ENCODE data around the gene RAX2. TPM values are rescaled to one million over a fixed set of nuclear protein-coding genes. Genes with fewer than 3 reads are reported as not detected.
A peak's percentile ranks its signal among the peaks of the same experiment; 100 is the strongest.

Gene RAX2
- total and polyA plus RNA-seq, 2 donors: 0.07 to 0.09 TPM

DNA sequence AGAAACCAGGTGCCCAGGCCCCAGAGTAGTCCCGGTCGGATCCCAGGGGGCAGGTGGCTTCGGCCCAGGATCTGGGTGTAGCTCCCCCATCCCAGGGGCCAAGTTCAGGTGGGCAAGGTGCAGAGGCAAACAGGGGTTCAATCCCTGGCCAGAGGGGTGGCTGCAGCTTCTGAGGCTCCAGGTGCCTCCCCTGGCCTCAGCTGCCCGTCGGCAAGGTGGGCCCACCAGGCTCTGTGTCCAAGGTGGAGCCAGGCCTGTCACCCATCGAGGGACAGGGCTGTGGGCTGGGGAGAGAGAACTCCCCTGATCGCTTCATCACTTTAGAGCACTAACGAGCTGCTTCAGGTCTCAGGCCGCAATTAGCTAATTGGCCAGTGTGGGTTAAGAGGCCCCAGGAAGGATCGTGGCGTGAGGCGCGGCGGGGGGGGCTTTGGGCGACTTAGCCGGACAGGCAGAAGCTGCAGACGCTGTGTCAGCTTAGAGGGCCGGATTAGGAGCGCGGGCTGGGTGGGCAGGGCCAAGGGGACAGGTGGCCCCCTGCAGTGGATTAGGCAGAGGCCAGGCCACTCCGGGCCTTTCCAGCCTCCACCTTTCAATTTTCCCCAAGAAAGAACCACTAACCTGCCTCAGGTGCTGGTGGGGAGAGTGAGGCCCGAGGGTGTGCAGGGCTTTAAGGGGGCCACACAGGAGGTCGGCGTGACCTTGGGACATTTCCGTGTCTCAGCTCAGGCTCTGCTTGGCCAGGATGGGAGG is 2.8 kb upstream of the RAX2 start:
- WGBS: 85% methylated on average over 25 of the region's 25 CpGs
- DNase-seq (ENCODE audit: low read depth in 6 of 9, low spot score in 9 of 9): no peak
- Histone ChIP-seq H3K36me3 (ENCODE audit: control insufficient read depth in 2 of 2, insufficient read depth in 2 of 2, low read length in 1 of 2) (peaks cover 0 to under 1% of the 10 kb centered on the region in 2 donors), H3K4me1 (ENCODE audit: control insufficient read depth in 2 of 2, insufficient read depth in 2 of 2, low read length in 2 of 2) (no peaks in the 10 kb centered on the region), H3K4me3 (ENCODE audit: low read length in 2 of 2) (no peak overlapping the region), H3K27me3 (ENCODE audit: control insufficient read depth in 2 of 2, insufficient read depth in 1 of 2, low read length in 1 of 2) (no peaks in the 10 kb centered on the region), H3K9me3 (ENCODE audit: control insufficient read depth in 2 of 2, insufficient read depth in 1 of 2, low read length in 1 of 2) (peaks cover 0 to 20% of the 10 kb centered on the region in 2 donors), H3K27ac (ENCODE audit: low read depth in 1 of 2, low read length in 1 of 2) (no peak overlapping the region)

GRCh38 chr19:3773814-3774515 is 1.9 kb upstream of the RAX2 start:
- no peak overlapping the region for H3K27ac ChIP-seq (ENCODE audit: low read depth in 1 of 2, low read length in 1 of 2)
- no peak overlapping the region for H3K4me3 ChIP-seq (ENCODE audit: low read length in 2 of 2)
- no peaks in the 10 kb centered on the region for H3K27me3 ChIP-seq (ENCODE audit: control insufficient read depth in 2 of 2, insufficient read depth in 1 of 2, low read length in 1 of 2)
- DNase-seq (ENCODE audit: low read depth in 6 of 9, low spot score in 9 of 9): no peak
- H3K9me3 ChIP-seq (ENCODE audit: control insufficient read depth in 2 of 2, insufficient read depth in 1 of 2, low read length in 1 of 2): peaks cover 0 to 12% of the 10 kb centered on the region in 2 donors
- WGBS: 95% methylated on average over 12 of the region's 12 CpGs
- no peaks in the 10 kb centered on the region for H3K4me1 ChIP-seq (ENCODE audit: control insufficient read depth in 2 of 2, insufficient read depth in 2 of 2, low read length in 2 of 2)
- peaks cover 1 to 9% of the 10 kb centered on the region in 2 donors for H3K36me3 ChIP-seq (ENCODE audit: control insufficient read depth in 2 of 2, insufficient read depth in 2 of 2, low read length in 1 of 2)

DNA sequence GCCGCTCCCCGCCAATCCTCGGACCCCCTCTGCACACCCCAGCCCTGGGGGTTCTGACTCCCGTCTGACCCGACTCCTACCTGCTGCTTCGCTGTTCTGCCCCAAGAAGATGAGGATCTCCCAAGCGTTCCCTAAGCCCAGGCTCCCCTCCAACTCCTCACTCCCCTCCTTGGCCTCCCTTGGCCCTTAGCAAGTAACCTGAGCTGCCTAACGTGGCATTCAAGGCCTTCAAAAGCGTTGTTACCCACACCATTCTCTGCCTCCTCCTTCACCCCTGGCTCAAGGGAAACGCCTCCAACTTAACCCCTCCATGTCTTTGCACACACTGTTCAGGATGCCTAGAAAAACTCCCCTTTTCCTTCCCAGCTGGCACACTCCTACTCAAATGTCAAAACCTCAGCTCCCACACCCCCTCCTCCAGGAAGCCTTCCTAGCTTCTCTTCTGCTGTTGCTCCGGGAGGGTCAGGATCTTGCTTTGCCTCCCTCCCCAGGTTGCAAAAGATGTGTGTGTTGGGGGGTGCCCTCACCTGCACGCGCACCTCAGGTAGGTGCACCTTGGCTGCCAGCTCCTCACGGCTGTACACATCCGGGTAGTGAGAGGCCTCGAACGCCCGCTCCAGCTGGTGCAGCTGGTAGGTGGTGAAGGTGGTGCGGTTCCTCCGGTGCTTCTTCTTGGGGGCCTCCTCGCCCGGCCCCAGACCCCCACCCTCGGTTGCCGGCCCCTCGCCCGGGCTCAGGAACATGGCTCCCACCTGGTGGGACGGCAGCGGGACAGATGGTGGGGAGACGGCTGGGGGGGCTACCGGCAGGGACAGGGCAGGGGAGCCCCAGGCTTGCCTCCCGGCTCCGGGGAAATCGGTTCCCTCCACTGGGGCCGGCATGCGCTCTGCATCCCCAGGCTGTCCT is 775 bp downstream of the RAX2 start:
- no peak for DNase-seq (ENCODE audit: low read depth in 6 of 9, low spot score in 9 of 9)

GRCh38 chr19:3770136-3770999 is 1.7 kb downstream of the RAX2 start:
- H3K4me3 ChIP-seq (ENCODE audit: low read length in 2 of 2): no peak overlapping the region
- H3K27me3 ChIP-seq (ENCODE audit: control insufficient read depth in 2 of 2, insufficient read depth in 1 of 2, low read length in 1 of 2): no peaks in the 10 kb centered on the region
- H3K36me3 ChIP-seq (ENCODE audit: control insufficient read depth in 2 of 2, insufficient read depth in 2 of 2, low read length in 1 of 2): peaks cover 26 to 40% of the 10 kb centered on the region in 2 donors
- no peak for DNase-seq (ENCODE audit: low read depth in 6 of 9, low spot score in 9 of 9)
- no peaks in the 10 kb centered on the region for H3K9me3 ChIP-seq (ENCODE audit: control insufficient read depth in 2 of 2, insufficient read depth in 1 of 2, low read length in 1 of 2)
- no peak overlapping the region for H3K27ac ChIP-seq (ENCODE audit: low read depth in 1 of 2, low read length in 1 of 2)
- no peaks in the 10 kb centered on the region for H3K4me1 ChIP-seq (ENCODE audit: control insufficient read depth in 2 of 2, insufficient read depth in 2 of 2, low read length in 2 of 2)
- 92% methylated on average over 53 of the region's 53 CpGs for WGBS

More for the DNA sequence above, 775 bp downstream of the RAX2 start:
- Histone ChIP-seq H3K4me3 (ENCODE audit: low read length in 2 of 2) (no peak overlapping the region), H3K9me3 (ENCODE audit: control insufficient read depth in 2 of 2, insufficient read depth in 1 of 2, low read length in 1 of 2) (no peaks in the 10 kb centered on the region), H3K27ac (ENCODE audit: low read depth in 1 of 2, low read length in 1 of 2) (no peak overlapping the region), H3K4me1 (ENCODE audit: control insufficient read depth in 2 of 2, insufficient read depth in 2 of 2, low read length in 2 of 2) (no peaks in the 10 kb centered on the region), H3K27me3 (ENCODE audit: control insufficient read depth in 2 of 2, insufficient read depth in 1 of 2, low read length in 1 of 2) (no peaks in the 10 kb centered on the region), H3K36me3 (ENCODE audit: control insufficient read depth in 2 of 2, insufficient read depth in 2 of 2, low read length in 1 of 2) (peaks cover 25 to 36% of the 10 kb centered on the region in 2 donors)
- WGBS: 94% methylated on average over 35 of the region's 35 CpGs

GRCh38 chr19:3769494-3769893 is 2.5 kb downstream of the RAX2 start:
- Histone ChIP-seq H3K27me3 (ENCODE audit: control insufficient read depth in 2 of 2, insufficient read depth in 1 of 2, low read length in 1 of 2) (no peaks in the 10 kb centered on the region), H3K9me3 (ENCODE audit: control insufficient read depth in 2 of 2, insufficient read depth in 1 of 2, low read length in 1 of 2) (no peaks in the 10 kb centered on the region), H3K4me3 (ENCODE audit: low read length in 2 of 2) (no peak overlapping the region), H3K4me1 (ENCODE audit: control insufficient read depth in 2 of 2, insufficient read depth in 2 of 2, low read length in 2 of 2) (no peaks in the 10 kb centered on the region), H3K27ac (ENCODE audit: low read depth in 1 of 2, low read length in 1 of 2) (no peak overlapping the region), H3K36me3 (ENCODE audit: control insufficient read depth in 2 of 2, insufficient read depth in 2 of 2, low read length in 1 of 2) (peaks cover 30 to 44% of the 10 kb centered on the region in 2 donors)
- DNase-seq (ENCODE audit: low read depth in 6 of 9, low spot score in 9 of 9): no peak
- 96% methylated on average over 17 of the region's 17 CpGs for WGBS

DNA sequence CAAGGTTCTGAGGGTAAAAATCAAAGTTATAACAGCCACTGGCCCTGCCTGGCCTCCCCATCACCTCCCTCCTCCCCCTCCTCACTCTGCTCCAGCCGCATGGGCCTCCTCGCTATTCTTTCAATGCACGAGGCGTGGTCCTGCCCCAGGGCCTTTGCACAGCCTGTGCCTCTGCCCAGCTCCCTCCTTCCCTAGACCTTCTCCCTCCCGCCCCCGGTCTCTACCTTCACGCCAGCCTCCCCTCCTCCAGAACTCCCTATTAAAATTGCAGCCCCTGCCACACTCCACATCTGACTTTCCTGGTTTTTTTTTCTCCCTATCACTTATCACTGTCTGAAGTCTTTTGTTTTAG is 3.3 kb downstream of the RAX2 start:
- Histone ChIP-seq H3K27ac (ENCODE audit: low read depth in 1 of 2, low read length in 1 of 2) (no peak overlapping the region), H3K27me3 (ENCODE audit: control insufficient read depth in 2 of 2, insufficient read depth in 1 of 2, low read length in 1 of 2) (no peaks in the 10 kb centered on the region), H3K9me3 (ENCODE audit: control insufficient read depth in 2 of 2, insufficient read depth in 1 of 2, low read length in 1 of 2) (no peaks in the 10 kb centered on the region), H3K4me3 (ENCODE audit: low read length in 2 of 2) (no peak overlapping the region), H3K36me3 (ENCODE audit: control insufficient read depth in 2 of 2, insufficient read depth in 2 of 2, low read length in 1 of 2) (peaks cover 30 to 44% of the 10 kb centered on the region in 2 donors), H3K4me1 (ENCODE audit: control insufficient read depth in 2 of 2, insufficient read depth in 2 of 2, low read length in 2 of 2) (no peaks in the 10 kb centered on the region)
- over 99% methylated on average over 7 of the region's 7 CpGs for WGBS
- no peak for DNase-seq (ENCODE audit: low read depth in 6 of 9, low spot score in 9 of 9)

- H3K27me3 ChIP-seq (ENCODE audit: control insufficient read depth in 2 of 2, insufficient read depth in 1 of 2, low read length in 1 of 2): no peaks in the 10 kb centered on the region
- DNase-seq (ENCODE audit: low read depth in 6 of 9, low spot score in 9 of 9): no peak
- H3K4me1 ChIP-seq (ENCODE audit: control insufficient read depth in 2 of 2, insufficient read depth in 2 of 2, low read length in 2 of 2): peaks cover 0 to 4% of the 10 kb centered on the region in 2 donors
- no peak overlapping the region for H3K4me3 ChIP-seq (ENCODE audit: low read length in 2 of 2)
- WGBS: 95% methylated on average over 25 of the region's 25 CpGs
- H3K27ac ChIP-seq (ENCODE audit: low read depth in 1 of 2, low read length in 1 of 2): no peak overlapping the region
- H3K36me3 ChIP-seq (ENCODE audit: control insufficient read depth in 2 of 2, insufficient read depth in 2 of 2, low read length in 1 of 2): peaks cover 30 to 44% of the 10 kb centered on the region in 2 donors
- H3K9me3 ChIP-seq (ENCODE audit: control insufficient read depth in 2 of 2, insufficient read depth in 1 of 2, low read length in 1 of 2): no peaks in the 10 kb centered on the region
Measured at GRCh38 chr19:3768015-3768747, 3.8 kb downstream of the RAX2 start.

DNA sequence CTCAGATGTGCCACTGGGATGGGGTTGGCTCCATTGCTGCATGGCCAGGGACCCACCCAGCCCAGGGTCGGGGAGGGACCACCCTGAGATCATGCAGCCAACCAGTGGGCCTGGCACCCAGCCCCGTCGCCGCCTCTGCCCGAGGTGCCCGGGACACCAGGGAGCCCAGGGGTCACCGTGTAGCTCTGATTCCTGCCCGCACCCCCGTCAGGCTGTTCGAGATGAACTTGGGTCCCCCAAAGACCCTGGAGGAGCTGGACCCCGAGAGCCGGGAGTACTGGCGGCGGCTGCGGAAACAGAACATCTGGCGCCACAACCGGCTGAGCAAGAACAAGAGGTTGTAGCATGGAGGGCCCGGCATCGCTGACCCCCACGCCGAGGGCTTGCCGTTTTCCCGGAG is 5.0 kb downstream of the RAX2 start:
- no peak for DNase-seq (ENCODE audit: low read depth in 6 of 9, low spot score in 9 of 9)
- Histone ChIP-seq H3K4me3 (ENCODE audit: low read length in 2 of 2) (no peak overlapping the region), H3K36me3 (ENCODE audit: control insufficient read depth in 2 of 2, insufficient read depth in 2 of 2, low read length in 1 of 2) (peaks cover 30 to 44% of the 10 kb centered on the region in 2 donors), H3K27me3 (ENCODE audit: control insufficient read depth in 2 of 2, insufficient read depth in 1 of 2, low read length in 1 of 2) (no peaks in the 10 kb centered on the region), H3K4me1 (ENCODE audit: control insufficient read depth in 2 of 2, insufficient read depth in 2 of 2, low read length in 2 of 2) (peaks cover 0 to 7% of the 10 kb centered on the region in 2 donors), H3K27ac (ENCODE audit: low read depth in 1 of 2, low read length in 1 of 2) (peak overlapping the region in 1 of 2 donors; percentile 9), H3K9me3 (ENCODE audit: control insufficient read depth in 2 of 2, insufficient read depth in 1 of 2, low read length in 1 of 2) (no peaks in the 10 kb centered on the region)
- 99% methylated on average over 23 of the region's 23 CpGs for WGBS
